ENCODE data around the gene PRPH2.
A peak's percentile ranks its signal among the peaks of the same experiment; 100 is the strongest.

The PRPH2 gene

GRCh38 chr6:42722497-42722896 lies at the start of gene PRPH2:
Gene PRPH2, minus strand, starts transcription at chr6:42722597. Its CDS starts 263 bp downstream, at chr6:42722334.
- no peak for FAIRE-seq

GRCh38 chr6:42771741-42772100 lies 49.3 kb upstream of the PRPH2 start:
- FAIRE-seq = no peak

- FAIRE-seq = no peak
These were observed 47.4 kb upstream of the PRPH2 start for GRCh38 chr6:42769836-42770235.

- no peak for FAIRE-seq
These were observed 46.7 kb upstream of the PRPH2 start for GRCh38 chr6:42769051-42769450.

- no peak for FAIRE-seq
These were observed 43.8 kb upstream of the PRPH2 start for GRCh38 chr6:42766163-42766670.

- FAIRE-seq = no peak
These were observed 42.7 kb upstream of the PRPH2 start for GRCh38 chr6:42764911-42765648.

GRCh38 chr6:42762950-42763349 lies 40.6 kb upstream of the PRPH2 start:
- FAIRE-seq = no peak

- no peak for FAIRE-seq
These were observed 40.0 kb upstream of the PRPH2 start for GRCh38 chr6:42762426-42762859.

- FAIRE-seq = no peak
These were observed 39.1 kb upstream of the PRPH2 start for GRCh38 chr6:42761287-42762067.

GRCh38 chr6:42758756-42759430 lies 36.5 kb upstream of the PRPH2 start:
- FAIRE-seq = no peak

- FAIRE-seq = no peak
These were observed 34.3 kb upstream of the PRPH2 start for GRCh38 chr6:42756722-42757121.

GRCh38 chr6:42754759-42755158 lies 32.4 kb upstream of the PRPH2 start:
- no peak for FAIRE-seq

- FAIRE-seq = no peak
These were observed 28.7 kb upstream of the PRPH2 start for GRCh38 chr6:42751055-42751454.

GRCh38 chr6:42748203-42748898 lies 26.0 kb upstream of the PRPH2 start:
- FAIRE-seq = no peak

- no peak for FAIRE-seq
These were observed 24.3 kb upstream of the PRPH2 start for GRCh38 chr6:42746463-42747391.

- peak; percentile 68 for FAIRE-seq
These were observed 23.5 kb upstream of the PRPH2 start, which contains the start of gene TBCC for GRCh38 chr6:42745640-42746462. Gene TBCC, minus strand, starts transcription at chr6:42746103. Its CDS starts 30 bp downstream, at chr6:42746073.

- FAIRE-seq = no peak
These were observed 22.8 kb upstream of the PRPH2 start for GRCh38 chr6:42745083-42745639.

GRCh38 chr6:42744351-42744893 lies 22.0 kb upstream of the PRPH2 start:
- FAIRE-seq = no peak

GRCh38 chr6:42742116-42742894 lies 19.9 kb upstream of the PRPH2 start:
- FAIRE-seq = peak; percentile 98
